RPMI7951 (cell line): ENCODE data around the gene LIPN. TPM values are rescaled to one million over a fixed set of nuclear protein-coding genes. Genes with fewer than 3 reads are reported as not detected.

Source experiments
- DNase-seq: peaks from one replicate; pipeline ENCODE4 v3.0.0-alpha.2; 2012; ENCODE audit warnings: low read depth
- total RNA-seq: library from RNA; depleted of rRNA; stranded (reverse); fragments of >200 nt; shearing (Covaris generic); gene quantifications from 2 replicates; pipeline ENCODE4 v1.2.3, GENCODE V29; 2014

The LIPN gene
- total RNA-seq, 1 experiment from 2014 or later = not detected

- no peak for DNase-seq
Measured at GRCh38 chr10:88786032-88786770, 26.4 kb downstream of the LIPN start.

- DNase-seq = no peak
Measured at GRCh38 chr10:88787463-88787862, 27.6 kb downstream of the LIPN start.

- no peak for DNase-seq
Measured at GRCh38 chr10:88788924-88789323, 29.1 kb downstream of the LIPN start.

- peak; percentile 40 for DNase-seq
Measured at GRCh38 chr10:88791924-88792323, 32.1 kb downstream of the LIPN start.

GRCh38 chr10:88792661-88793060 lies 32.8 kb downstream of the LIPN start:
- peak; percentile 81 for DNase-seq

- peak; percentile 76 for DNase-seq
Measured at GRCh38 chr10:88793712-88794299, 34.0 kb downstream of the LIPN start.

GRCh38 chr10:88794731-88795130 lies 34.9 kb downstream of the LIPN start:
- no peak for DNase-seq

- peak; percentile 26 for DNase-seq
Measured at GRCh38 chr10:88800152-88801125, 40.6 kb downstream of the LIPN start.

GRCh38 chr10:88802523-88803285 lies 42.9 kb downstream of the LIPN start, which contains the start of gene LIPM:
Gene LIPM, plus strand, starts transcription at chr10:88802730. Its CDS starts 167 bp downstream, at chr10:88802897.
- DNase-seq = no peak

- DNase-seq = no peak
Measured at GRCh38 chr10:88803641-88804040, 43.8 kb downstream of the LIPN start.

- no peak for DNase-seq
Measured at GRCh38 chr10:88804083-88804812, 44.4 kb downstream of the LIPN start.

- DNase-seq = no peak
Measured at GRCh38 chr10:88805361-88805760, 45.5 kb downstream of the LIPN start.

GRCh38 chr10:88805924-88806323 lies 46.1 kb downstream of the LIPN start:
- no peak for DNase-seq

GRCh38 chr10:88809621-88810020 lies 49.8 kb downstream of the LIPN start:
- no peak for DNase-seq

GRCh38 chr10:88810196-88810961 lies 50.6 kb downstream of the LIPN start:
- DNase-seq = peak; percentile 51

- no peak for DNase-seq
Measured at GRCh38 chr10:88813200-88813599, 53.4 kb downstream of the LIPN start.

- peak; percentile 46 for DNase-seq
Measured at GRCh38 chr10:88819290-88819689, 59.5 kb downstream of the LIPN start.

GRCh38 chr10:88820748-88821401 lies 61.1 kb downstream of the LIPN start:
- peak; percentile 8 for DNase-seq

GRCh38 chr10:88826388-88826787 lies 66.6 kb downstream of the LIPN start:
- DNase-seq = no peak
